Stimulated activated naive CD8-positive, alpha-beta T cell treated with anti-CD3 and anti-CD28 coated beads, Interleukin-15, Interleukin-2, amounts not matched to agents 100 ng/mL and 50 ng/mL, for 24 hours (primary cell): ENCODE results near the gene TDP1.

Experiments used
- H3K27ac Mint-ChIP-seq: one replicate; pipeline ENCODE4 v1.8.0; 2021; ENCODE audit warnings: mild to moderate bottlenecking, mixed read lengths
- H3K27me3 Mint-ChIP-seq: one replicate; pipeline ENCODE4 v1.8.0; 2021; ENCODE audit warnings: mixed read lengths
- H3K36me3 Mint-ChIP-seq: one replicate; pipeline ENCODE4 v1.8.0; 2021; ENCODE audit warnings: low read depth, mixed read lengths
- H3K4me1 Mint-ChIP-seq: one replicate; pipeline ENCODE4 v1.8.0; 2021; ENCODE audit warnings: low read depth, mixed read lengths
- H3K4me3 Mint-ChIP-seq: one replicate; pipeline ENCODE4 v1.8.0; 2021; ENCODE audit warnings: mild to moderate bottlenecking, mixed read lengths
- H3K9me3 Mint-ChIP-seq: one replicate; pipeline ENCODE4 v1.8.0; 2021; ENCODE audit warnings: mixed read lengths

The TDP1 gene

DNA sequence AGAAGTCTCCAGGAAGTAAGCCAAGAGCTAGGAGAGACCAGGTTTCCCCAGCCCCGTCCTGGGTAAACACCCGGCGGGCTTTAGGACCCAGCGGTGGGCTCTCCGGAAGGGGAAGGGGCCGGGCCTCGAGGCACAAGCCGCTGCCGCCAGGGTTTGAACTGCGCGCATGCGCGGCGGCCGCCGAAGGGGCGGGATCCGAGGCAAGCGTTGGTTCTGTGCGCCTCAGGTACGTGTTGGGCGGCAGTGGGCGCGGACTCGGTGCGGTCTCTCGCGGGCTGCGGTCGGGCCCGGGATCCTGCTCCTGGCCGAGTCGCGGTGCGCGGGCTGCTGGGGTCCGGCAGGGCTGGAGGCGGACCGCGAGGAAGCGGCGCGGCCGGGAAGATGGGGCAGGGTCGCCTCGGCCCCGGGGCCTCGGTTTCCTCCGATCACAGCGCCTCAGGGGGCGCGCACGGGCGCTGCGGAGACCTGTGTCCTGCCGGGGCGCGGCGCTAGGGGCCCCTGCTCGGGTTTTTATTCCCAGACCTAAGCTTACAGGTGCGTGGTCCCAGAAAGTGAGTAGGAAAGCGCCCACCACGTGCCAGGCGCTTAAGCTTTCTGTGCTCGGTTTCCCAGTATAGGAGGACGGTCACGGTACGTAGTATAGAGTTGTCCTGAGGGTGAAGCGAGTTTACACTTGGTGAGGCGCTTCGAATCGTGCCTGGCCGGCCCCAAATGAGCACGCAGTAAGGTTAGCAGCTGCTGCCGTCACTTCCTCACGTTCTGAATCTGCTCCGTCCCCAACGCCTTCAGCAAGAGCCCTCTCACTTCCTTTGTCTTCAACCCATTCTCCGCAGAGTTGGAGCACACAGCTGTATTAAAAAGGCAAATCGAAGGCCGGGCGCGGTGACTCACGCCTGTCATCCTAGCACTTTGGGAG lies at the start of gene TDP1:
Gene TDP1 (plus strand): TSS at position 183 of the 916 bp plus-strand sequence. CDS start 7,188 bp downstream, outside the sequence.
- Mint-ChIP-seq H3K9me3 (peaks cover 5% of the 10 kb centered on the region), H3K36me3 (peaks cover 45% of the 10 kb centered on the region), H3K27me3 (no peaks in the 10 kb centered on the region), H3K4me1 (peaks cover 63% of the 10 kb centered on the region), H3K4me3 (peak within 1 kb of the TSS; percentile 97), H3K27ac (peak within 1 kb of the TSS; percentile 97)

DNA sequence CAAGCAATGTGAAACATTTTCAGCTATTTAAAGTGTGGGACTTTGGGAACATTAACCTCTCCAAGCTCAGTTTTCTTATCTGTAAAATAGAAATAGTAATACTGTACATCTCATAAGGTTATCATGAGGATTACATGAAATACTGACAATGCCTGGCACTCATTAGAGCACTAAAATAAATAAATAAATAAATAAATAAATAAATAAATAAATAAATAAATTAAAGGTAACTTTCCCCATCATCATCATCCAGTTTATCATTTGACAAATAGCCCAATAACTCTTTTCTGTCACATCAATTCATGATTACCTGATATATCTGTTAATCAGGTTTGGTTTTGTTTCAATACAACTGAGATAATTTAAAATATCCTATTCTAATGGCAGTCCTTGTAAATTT lies 49.7 kb upstream of the TDP1 start:
- Mint-ChIP-seq H3K27me3 (no peaks in the 10 kb centered on the region), H3K4me1 (peaks cover 12% of the 10 kb centered on the region), H3K4me3 (no peak overlapping the region), H3K27ac (no peak overlapping the region), H3K36me3 (no peaks in the 10 kb centered on the region), H3K9me3 (no peaks in the 10 kb centered on the region)

GRCh38 chr14:89907655-89908054 lies 48.1 kb upstream of the TDP1 start:
- Mint-ChIP-seq H3K36me3 (no peaks in the 10 kb centered on the region), H3K9me3 (no peaks in the 10 kb centered on the region), H3K27me3 (no peaks in the 10 kb centered on the region), H3K27ac (no peak overlapping the region), H3K4me1 (peaks cover 12% of the 10 kb centered on the region), H3K4me3 (no peak overlapping the region)

- Mint-ChIP-seq H3K4me1 (peaks cover 3% of the 10 kb centered on the region), H3K27ac (no peak overlapping the region), H3K27me3 (peaks cover 4% of the 10 kb centered on the region), H3K9me3 (no peaks in the 10 kb centered on the region), H3K4me3 (no peak overlapping the region), H3K36me3 (no peaks in the 10 kb centered on the region)
These were observed 46.8 kb upstream of the TDP1 start for GRCh38 chr14:89908712-89909450.

- Mint-ChIP-seq H3K4me1 (no peaks in the 10 kb centered on the region), H3K9me3 (no peaks in the 10 kb centered on the region), H3K27ac (no peak overlapping the region), H3K27me3 (peaks cover 4% of the 10 kb centered on the region), H3K36me3 (no peaks in the 10 kb centered on the region), H3K4me3 (no peak overlapping the region)
These were observed 46.1 kb upstream of the TDP1 start for GRCh38 chr14:89909586-89909985.

DNA sequence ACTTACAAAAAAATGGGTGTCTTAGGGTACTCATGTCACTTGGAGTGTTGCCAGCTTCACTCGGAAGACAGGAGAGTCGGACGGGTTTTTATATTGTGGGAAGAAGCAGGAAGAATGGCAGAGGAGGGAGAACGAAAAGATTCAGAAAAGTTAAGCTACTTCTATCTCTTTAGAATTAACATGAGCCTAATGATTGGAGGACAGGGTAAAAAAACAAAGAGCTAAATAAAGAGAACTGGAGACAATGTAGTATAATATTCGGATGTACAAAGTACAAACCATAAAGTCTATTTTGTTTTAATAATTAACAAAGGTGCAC lies 45.1 kb upstream of the TDP1 start:
- Mint-ChIP-seq H3K27ac (no peak overlapping the region), H3K4me3 (no peak overlapping the region), H3K4me1 (no peaks in the 10 kb centered on the region), H3K36me3 (no peaks in the 10 kb centered on the region), H3K9me3 (no peaks in the 10 kb centered on the region), H3K27me3 (peaks cover 4% of the 10 kb centered on the region)

GRCh38 chr14:89911010-89911919 lies 44.5 kb upstream of the TDP1 start:
- H3K27ac Mint-ChIP-seq, result no peak overlapping the region
- no peaks in the 10 kb centered on the region for H3K36me3 Mint-ChIP-seq

DNA sequence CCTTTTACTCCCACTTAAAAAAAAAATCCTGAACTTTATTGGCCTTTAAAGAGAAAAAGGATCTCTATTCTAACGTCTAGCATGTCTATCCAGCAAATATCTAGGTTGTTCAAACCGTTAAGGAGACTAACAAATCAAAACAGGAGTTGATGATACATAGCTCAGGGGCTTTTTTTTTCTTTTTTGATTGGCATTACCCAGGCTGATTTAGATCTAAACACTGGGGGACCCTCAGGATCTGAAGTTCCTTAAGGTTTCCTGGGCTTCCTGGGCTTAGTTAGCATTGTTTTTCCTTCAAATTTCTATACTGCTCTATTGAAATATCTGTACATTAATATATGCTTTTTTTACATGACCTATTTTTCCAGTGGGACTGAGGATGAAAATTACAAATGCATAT lies 43.5 kb upstream of the TDP1 start:
- Mint-ChIP-seq H3K27ac (no peak overlapping the region), H3K4me1 (no peaks in the 10 kb centered on the region), H3K9me3 (no peaks in the 10 kb centered on the region), H3K36me3 (no peaks in the 10 kb centered on the region), H3K4me3 (no peak overlapping the region), H3K27me3 (peaks cover 4% of the 10 kb centered on the region)

More at GRCh38 chr14:89911010-89911919, 44.5 kb upstream of the TDP1 start:
- Mint-ChIP-seq H3K4me3 (no peak overlapping the region), H3K9me3 (no peaks in the 10 kb centered on the region), H3K4me1 (no peaks in the 10 kb centered on the region), H3K27me3 (peaks cover 4% of the 10 kb centered on the region)

- no peak overlapping the region for H3K4me3 Mint-ChIP-seq
- no peaks in the 10 kb centered on the region for H3K4me1 Mint-ChIP-seq
- H3K36me3 Mint-ChIP-seq, result no peaks in the 10 kb centered on the region
- no peaks in the 10 kb centered on the region for H3K9me3 Mint-ChIP-seq
- no peak overlapping the region for H3K27ac Mint-ChIP-seq
- peaks cover 4% of the 10 kb centered on the region for H3K27me3 Mint-ChIP-seq
These were observed 43.0 kb upstream of the TDP1 start for GRCh38 chr14:89912667-89913211.

GRCh38 chr14:89915114-89915878 lies 40.4 kb upstream of the TDP1 start:
- Mint-ChIP-seq H3K27me3 (peaks cover 4% of the 10 kb centered on the region), H3K4me1 (no peaks in the 10 kb centered on the region), H3K9me3 (no peaks in the 10 kb centered on the region), H3K36me3 (no peaks in the 10 kb centered on the region), H3K4me3 (no peak overlapping the region), H3K27ac (no peak overlapping the region)

- no peak overlapping the region for H3K27ac Mint-ChIP-seq
- no peak overlapping the region for H3K4me3 Mint-ChIP-seq
- no peaks in the 10 kb centered on the region for H3K9me3 Mint-ChIP-seq
- no peaks in the 10 kb centered on the region for H3K36me3 Mint-ChIP-seq
- H3K27me3 Mint-ChIP-seq, result no peaks in the 10 kb centered on the region
- peaks cover 8% of the 10 kb centered on the region for H3K4me1 Mint-ChIP-seq
These were observed 37.0 kb upstream of the TDP1 start for GRCh38 chr14:89918721-89919120.

DNA sequence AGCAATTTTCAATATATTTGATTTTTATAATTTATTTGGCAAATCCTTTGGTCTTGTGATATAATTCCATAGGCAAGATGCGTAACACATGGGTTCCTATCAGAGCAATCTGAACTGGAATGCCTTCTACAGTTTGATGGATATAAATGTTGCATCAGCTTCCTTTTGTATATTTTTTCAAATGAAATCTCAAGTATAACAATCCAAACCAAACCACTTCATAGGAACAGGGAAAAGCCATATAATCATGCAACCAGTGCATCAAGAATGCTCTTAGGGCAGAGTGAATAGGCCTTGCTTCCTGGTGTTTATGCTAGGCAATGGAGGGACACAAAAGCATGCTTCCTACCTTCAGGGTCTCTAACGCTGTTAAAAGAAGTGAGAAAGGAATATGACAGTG lies 35.7 kb upstream of the TDP1 start:
- H3K27me3 Mint-ChIP-seq, result no peaks in the 10 kb centered on the region
- no peaks in the 10 kb centered on the region for H3K36me3 Mint-ChIP-seq
- H3K9me3 Mint-ChIP-seq, result no peaks in the 10 kb centered on the region
- H3K27ac Mint-ChIP-seq, result no peak overlapping the region
- no peak overlapping the region for H3K4me3 Mint-ChIP-seq
- peaks cover 8% of the 10 kb centered on the region for H3K4me1 Mint-ChIP-seq

DNA sequence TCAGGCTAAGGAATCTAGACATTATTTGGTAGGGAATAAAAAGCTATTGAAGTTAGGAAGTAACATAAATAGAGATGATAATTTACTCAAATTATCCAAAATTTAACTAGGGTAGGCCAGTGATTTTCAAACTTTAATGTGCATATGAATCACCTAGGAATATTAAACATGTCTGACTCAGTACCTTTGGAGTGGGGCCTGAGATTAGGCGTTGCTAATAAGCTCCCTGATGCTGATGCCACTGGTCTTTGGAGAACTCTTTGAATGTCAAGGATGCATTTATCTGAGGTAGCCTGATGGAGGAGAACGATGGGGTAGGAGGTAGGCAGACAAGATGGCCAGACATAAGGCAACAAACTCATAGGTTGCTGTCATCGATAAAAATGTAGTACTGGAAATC lies 34.4 kb upstream of the TDP1 start:
- no peak overlapping the region for H3K27ac Mint-ChIP-seq
- no peak overlapping the region for H3K4me3 Mint-ChIP-seq
- peaks cover 8% of the 10 kb centered on the region for H3K4me1 Mint-ChIP-seq
- H3K27me3 Mint-ChIP-seq, result no peaks in the 10 kb centered on the region
- H3K36me3 Mint-ChIP-seq, result no peaks in the 10 kb centered on the region
- no peaks in the 10 kb centered on the region for H3K9me3 Mint-ChIP-seq
